ENCODE measurements around the gene NDUFB7. TPM values are rescaled to one million over a fixed set of nuclear protein-coding genes. Genes with fewer than 3 reads are reported as not detected.

NDUFB7 gene
- polyA plus RNA-seq, 1 donor (not counting 4 experiments of a cell fraction or from before 2014, with no cell fraction given), result 146 TPM

DNA sequence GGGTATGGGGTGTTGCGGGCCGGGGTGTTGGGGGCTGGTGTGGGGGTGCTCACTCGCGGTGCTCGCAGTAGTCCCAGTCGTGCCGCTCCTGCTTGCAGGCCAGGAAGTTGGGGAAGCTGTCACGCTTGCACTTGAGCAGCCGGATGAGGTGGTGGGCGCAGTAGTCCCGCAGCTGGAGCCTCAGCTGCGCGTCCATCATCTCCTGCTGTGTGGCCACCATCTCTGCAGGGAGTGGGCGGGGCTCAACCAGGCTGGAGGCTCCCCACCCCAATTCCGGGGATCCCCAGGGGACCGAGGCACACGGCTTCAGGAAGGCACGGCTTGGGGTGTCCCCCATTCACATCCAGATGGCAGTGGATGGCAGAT lies 5.2 kb downstream of the NDUFB7 start:
- Histone ChIP-seq H3K79me2 (ENCODE audit: control insufficient read depth, insufficient read depth, low read length) (peaks cover 35% of the 10 kb centered on the region), H3K4me1 (ENCODE audit: control insufficient read depth, extremely low read depth, insufficient read depth, low read length) (peaks cover 22% of the 10 kb centered on the region)
- TF ChIP-seq, protein P1, sequence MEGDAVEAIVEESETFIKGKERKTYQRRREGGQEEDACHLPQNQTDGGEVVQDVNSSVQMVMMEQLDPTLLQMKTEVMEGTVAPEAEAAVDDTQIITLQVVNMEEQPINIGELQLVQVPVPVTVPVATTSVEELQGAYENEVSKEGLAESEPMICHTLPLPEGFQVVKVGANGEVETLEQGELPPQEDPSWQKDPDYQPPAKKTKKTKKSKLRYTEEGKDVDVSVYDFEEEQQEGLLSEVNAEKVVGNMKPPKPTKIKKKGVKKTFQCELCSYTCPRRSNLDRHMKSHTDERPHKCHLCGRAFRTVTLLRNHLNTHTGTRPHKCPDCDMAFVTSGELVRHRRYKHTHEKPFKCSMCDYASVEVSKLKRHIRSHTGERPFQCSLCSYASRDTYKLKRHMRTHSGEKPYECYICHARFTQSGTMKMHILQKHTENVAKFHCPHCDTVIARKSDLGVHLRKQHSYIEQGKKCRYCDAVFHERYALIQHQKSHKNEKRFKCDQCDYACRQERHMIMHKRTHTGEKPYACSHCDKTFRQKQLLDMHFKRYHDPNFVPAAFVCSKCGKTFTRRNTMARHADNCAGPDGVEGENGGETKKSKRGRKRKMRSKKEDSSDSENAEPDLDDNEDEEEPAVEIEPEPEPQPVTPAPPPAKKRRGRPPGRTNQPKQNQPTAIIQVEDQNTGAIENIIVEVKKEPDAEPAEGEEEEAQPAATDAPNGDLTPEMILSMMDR (optimal IDR thresholded peaks at IDR 0.05 in 1 of 3, IDR thresholded peaks at IDR 0.05 in 1 of 3, conservative IDR thresholded peaks at IDR 0.05 in 1 of 3; ENCODE audit: extremely low read depth in 1 of 3, insufficient read depth in 2 of 3, low read length in 3 of 3), result no peak
- no peak for TF ChIP-seq EZH2 (IDR thresholded peaks at IDR 0.05; ENCODE audit: low read length)

GRCh38 chr19:14565765-14566711 lies 5.8 kb downstream of the NDUFB7 start:
- no peak overlapping the region for H3K9ac ChIP-seq (ENCODE audit: control insufficient read depth, extremely low read depth, insufficient read depth, low read length)
- DNase-seq (ENCODE audit: low read depth, low spot score), result no peak
- no peak overlapping the region for H3K4me3 ChIP-seq (ENCODE audit: control insufficient read depth in 2 of 3, extremely low read depth in 1 of 3, insufficient read depth in 2 of 3, low read depth in 1 of 3, low read length in 3 of 3)
- H3K79me2 ChIP-seq (ENCODE audit: control insufficient read depth, insufficient read depth, low read length), result peaks cover 34% of the 10 kb centered on the region
- H3K4me1 ChIP-seq (ENCODE audit: control insufficient read depth, extremely low read depth, insufficient read depth, low read length), result peaks cover 28% of the 10 kb centered on the region
- H3K27me3 ChIP-seq (ENCODE audit: control insufficient read depth, extremely low read depth, insufficient read depth, low read length), result no peaks in the 10 kb centered on the region
- no peak overlapping the region for H3K4me2 ChIP-seq (ENCODE audit: control insufficient read depth, extremely low read depth, insufficient read depth, low read depth, low read length)
- no peak overlapping the region for H2AFZ ChIP-seq (ENCODE audit: control insufficient read depth, low read length)
- FAIRE-seq, result no peak
- TF ChIP-seq, protein P1 (optimal IDR thresholded peaks at IDR 0.05 in 1 of 3, IDR thresholded peaks at IDR 0.05 in 1 of 3, conservative IDR thresholded peaks at IDR 0.05 in 1 of 3; ENCODE audit: extremely low read depth in 1 of 3, insufficient read depth in 2 of 3, low read length in 3 of 3), result no peak
- TF ChIP-seq EZH2 (IDR thresholded peaks at IDR 0.05; ENCODE audit: low read length), result no peak
- dilution Hi-C loops (cut with MboI; ENCODE audit: extremely low pct_ligation_motif_present, low sequenced_read_pairs), result no loop called here
- H3K9me1 ChIP-seq (ENCODE audit: control insufficient read depth, extremely low read depth, insufficient read depth, low read length), result no peaks in the 10 kb centered on the region
- H3K9me3 ChIP-seq (ENCODE audit: control insufficient read depth, low read depth, low read length), result no peaks in the 10 kb centered on the region
- H4K20me1 ChIP-seq (ENCODE audit: control insufficient read depth, extremely low read depth, insufficient read depth, low read length), result no peaks in the 10 kb centered on the region
- peaks cover 7 to 16% of the 10 kb centered on the region in 2 experiments for H3K36me3 ChIP-seq (ENCODE audit: control insufficient read depth in 2 of 2, extremely low read depth in 1 of 2, insufficient read depth in 2 of 2, low read length in 2 of 2)
- H3K27ac ChIP-seq (ENCODE audit: control insufficient read depth, insufficient read depth, low read length), result no peak overlapping the region

More for the DNA sequence above, 5.2 kb downstream of the NDUFB7 start:
- DNase-seq (ENCODE audit: low read depth, low spot score) (no peak), FAIRE-seq (no peak)
- Histone ChIP-seq H3K27ac (ENCODE audit: control insufficient read depth, insufficient read depth, low read length) (no peak overlapping the region), H4K20me1 (ENCODE audit: control insufficient read depth, extremely low read depth, insufficient read depth, low read length) (no peaks in the 10 kb centered on the region), H3K27me3 (ENCODE audit: control insufficient read depth, extremely low read depth, insufficient read depth, low read length) (no peaks in the 10 kb centered on the region), H2AFZ (ENCODE audit: control insufficient read depth, low read length) (no peak overlapping the region), H3K9me1 (ENCODE audit: control insufficient read depth, extremely low read depth, insufficient read depth, low read length) (no peaks in the 10 kb centered on the region), H3K4me2 (ENCODE audit: control insufficient read depth, extremely low read depth, insufficient read depth, low read depth, low read length) (no peak overlapping the region), H3K4me3 (ENCODE audit: control insufficient read depth in 2 of 3, extremely low read depth in 1 of 3, insufficient read depth in 2 of 3, low read depth in 1 of 3, low read length in 3 of 3) (no peak overlapping the region), H3K36me3 (ENCODE audit: control insufficient read depth in 2 of 2, extremely low read depth in 1 of 2, insufficient read depth in 2 of 2, low read length in 2 of 2) (peaks cover 7 to 16% of the 10 kb centered on the region in 2 experiments), H3K9ac (ENCODE audit: control insufficient read depth, extremely low read depth, insufficient read depth, low read length) (no peak overlapping the region), H3K9me3 (ENCODE audit: control insufficient read depth, low read depth, low read length) (no peaks in the 10 kb centered on the region)
- dilution Hi-C loops (cut with MboI; ENCODE audit: extremely low pct_ligation_motif_present, low sequenced_read_pairs), result no loop called here

All from keratinocyte (primary cell).